ENCODE results near the gene PTPRM.

DNA sequence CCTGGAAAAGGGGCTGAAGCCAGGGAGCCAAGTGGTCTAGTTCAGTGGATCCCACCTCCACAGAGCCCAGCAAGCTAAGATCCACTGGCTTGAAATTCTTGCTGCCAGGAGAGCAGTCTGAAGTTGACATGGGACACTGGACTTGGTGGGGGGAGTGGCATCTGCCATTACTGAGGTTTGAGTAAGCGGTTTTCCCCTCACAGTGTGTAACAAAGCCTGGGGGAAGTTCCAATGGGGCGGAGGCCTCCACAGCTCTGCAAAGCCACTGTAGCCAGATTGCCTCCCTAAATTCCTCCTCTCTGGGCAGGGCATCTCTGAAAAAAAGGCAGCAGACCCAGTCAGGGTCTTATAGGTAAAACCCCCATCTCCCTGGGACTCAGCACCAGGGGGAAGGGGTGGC, 144.4 kb downstream of the PTPRM start:
- TF ChIP-seq YY1 (IDR thresholded peaks at IDR 0.05; ENCODE audit: insufficient read depth, insufficient read length) = no peak
- TF ChIP-seq SUZ12 (IDR thresholded peaks at IDR 0.05; ENCODE audit: extremely low read depth, insufficient read depth, insufficient read length) = no peak
